H9 (cell line): ENCODE data around the gene PPTC7. TPM values are rescaled to one million over a fixed set of nuclear protein-coding genes. Genes with fewer than 3 reads are reported as not detected.
"Not testable (repeated sequence)": the region's sequence is repeated elsewhere in the genome, so short reads cannot be mapped to it uniquely, and the experiment has no call there.

Experiments used
- DNase-seq: peaks from one replicate; pipeline ENCODE4 v3.0.0-alpha.2; 2017
- H2AFZ ChIP-seq: one replicate; pipeline ENCODE4 v1.6.1; 2013; ENCODE audit warnings: mild to moderate bottlenecking, low read length, control low read depth, moderate library complexity
- H2AK5ac ChIP-seq: 2 replicates; pipeline ENCODE4 v1.6.1; 2013; ENCODE audit warnings: low read length, control low read depth, mixed read lengths; ENCODE audit not compliant: insufficient read length
- H2BK120ac ChIP-seq: one replicate; pipeline ENCODE4 v1.6.1; 2013; ENCODE audit warnings: low read depth, mild to moderate bottlenecking, low read length, control low read depth, inconsistent platforms; ENCODE audit not compliant: poor library complexity, severe bottlenecking
- H2BK12ac ChIP-seq: 2 replicates; pipeline ENCODE4 v1.6.1; 2013; ENCODE audit warnings: low read length, control low read depth, mixed read lengths, low read depth; ENCODE audit not compliant: insufficient read length
- H2BK15ac ChIP-seq: 2 replicates; pipeline ENCODE4 v1.6.1; 2013; ENCODE audit warnings: low read depth, low read length, control low read depth
- H2BK20ac ChIP-seq: one replicate; pipeline ENCODE4 v1.6.1; 2013; ENCODE audit warnings: low read depth, mild to moderate bottlenecking, low read length, control low read depth, inconsistent platforms; ENCODE audit not compliant: poor library complexity, severe bottlenecking
- H2BK5ac ChIP-seq: 2 replicates; pipeline ENCODE4 v1.6.1; 2013; ENCODE audit warnings: low read length, control low read depth, mixed read lengths; ENCODE audit not compliant: insufficient read length
- H3K14ac ChIP-seq: 2 replicates; pipeline ENCODE4 v1.6.1; 2013; ENCODE audit warnings: low read length, control low read depth; ENCODE audit not compliant: insufficient read depth
- H3K18ac ChIP-seq: 2 replicates; pipeline ENCODE4 v1.6.1; 2013; ENCODE audit warnings: low read depth, mild to moderate bottlenecking, mixed read lengths, low read length, control low read depth; ENCODE audit not compliant: insufficient read length
- H3K23ac ChIP-seq: 2 replicates; pipeline ENCODE4 v1.6.1; 2013; ENCODE audit warnings: low read length, control low read depth, mixed read lengths, low read depth; ENCODE audit not compliant: insufficient read length
- H3K23me2 ChIP-seq: 2 replicates; pipeline ENCODE4 v1.6.1; 2013; ENCODE audit warnings: low read depth, mild to moderate bottlenecking, mixed read lengths, low read length, control low read depth; ENCODE audit not compliant: insufficient read length, poor library complexity, severe bottlenecking
- H3K27ac ChIP-seq: 2 replicates; pipeline ENCODE4 v1.5.1; 2013; ENCODE audit warnings: low read length, control low read depth, mixed read lengths, low read depth; ENCODE audit not compliant: insufficient read length
- H3K27me3 ChIP-seq: 2 replicates; pipeline ENCODE4 v1.6.1; 2013; ENCODE audit warnings: low read length, control low read depth, inconsistent platforms; ENCODE audit not compliant: insufficient read depth
- H3K4ac ChIP-seq: 2 replicates; pipeline ENCODE4 v1.6.1; 2013; ENCODE audit warnings: low read depth, mild to moderate bottlenecking, control low read depth, inconsistent platforms, low read length, moderate library complexity
- H3K4me1 ChIP-seq: 2 replicates; pipeline ENCODE4 v1.6.1; 2013; ENCODE audit warnings: low read length, control low read depth, inconsistent platforms; ENCODE audit not compliant: insufficient read depth
- H3K4me2 ChIP-seq: 2 replicates; pipeline ENCODE4 v1.6.1; 2013; ENCODE audit warnings: low read length, control low read depth, mixed read lengths; ENCODE audit not compliant: insufficient read length, insufficient read depth
- H3K56ac ChIP-seq: 2 replicates; pipeline ENCODE4 v1.6.1; 2013; ENCODE audit warnings: low read depth, mild to moderate bottlenecking, mixed read lengths, low read length, control low read depth; ENCODE audit not compliant: insufficient read length
- H3K79me1 ChIP-seq: 2 replicates; pipeline ENCODE4 v1.6.1; 2013; ENCODE audit warnings: low read depth, mild to moderate bottlenecking, moderate library complexity, low read length, control low read depth, inconsistent platforms; ENCODE audit not compliant: insufficient read depth, poor library complexity, severe bottlenecking
- H3K79me2 ChIP-seq: 2 replicates; pipeline ENCODE4 v1.6.1; 2013; ENCODE audit warnings: low read length, control low read depth, inconsistent platforms; ENCODE audit not compliant: insufficient read depth
- H3K9ac ChIP-seq: 2 replicates; pipeline ENCODE4 v1.6.1; 2013; ENCODE audit warnings: low read length, control low read depth, mixed read lengths; ENCODE audit not compliant: insufficient read length; ENCODE audit errors: extremely low read depth
- H3K9me3 ChIP-seq: one replicate; pipeline ENCODE4 v1.6.1; 2013; ENCODE audit warnings: low read depth, low read length, inconsistent platforms; ENCODE audit not compliant: control insufficient read depth
- H3T11ph ChIP-seq: one replicate; pipeline ENCODE4 v1.6.1; 2013; ENCODE audit warnings: mild to moderate bottlenecking, low read length, control low read depth, inconsistent platforms
- H4K20me1 ChIP-seq: one replicate; pipeline ENCODE4 v1.6.1; 2013; ENCODE audit not compliant: control insufficient read depth, insufficient read length, insufficient read depth
- H4K5ac ChIP-seq: 2 replicates; pipeline ENCODE4 v1.6.1; 2013; ENCODE audit warnings: low read depth, mild to moderate bottlenecking, mixed read lengths, low read length, control low read depth; ENCODE audit not compliant: insufficient read length
- H4K8ac ChIP-seq: replicated peaks from 2 replicates; pipeline ENCODE4 v1.6.1; 2013; ENCODE audit warnings: low read length, control low read depth, mixed read lengths, low read depth; ENCODE audit not compliant: insufficient read length
- H4K91ac ChIP-seq: 2 replicates; pipeline ENCODE4 v1.6.1; 2013; ENCODE audit warnings: low read depth, mild to moderate bottlenecking, moderate library complexity, mixed read lengths, low read length, control low read depth; ENCODE audit not compliant: insufficient read length
- H3K27ac Mint-ChIP-seq, 3 experiments: 2 replicates in 2 of 3; 3 replicates in 1 of 3; pipeline ENCODE4 v1.8.0; 2020 to 2021; ENCODE audit warnings: mixed read lengths in 3 of 3, mild to moderate bottlenecking in 1 of 3, moderate library complexity in 1 of 3
- H3K27me3 Mint-ChIP-seq: 2 replicates; pipeline ENCODE4 v1.8.0; 2021; ENCODE audit warnings: low read depth, mild to moderate bottlenecking, moderate library complexity, mixed read lengths
- H3K36me3 Mint-ChIP-seq, 3 experiments: 2 replicates in 2 of 3; 3 replicates in 1 of 3; pipeline ENCODE4 v1.8.0; 2020 to 2021; ENCODE audit warnings: low read depth in 3 of 3, mixed read lengths in 3 of 3; ENCODE audit not compliant: insufficient read depth in 1 of 3
- H3K4me1 Mint-ChIP-seq, 2 experiments: 2 replicates each; pipeline ENCODE4 v1.8.0; 2020; ENCODE audit warnings: mixed read lengths in 2 of 2
- H3K4me3 Mint-ChIP-seq, 2 experiments: 2 replicates in 1 of 2; 3 replicates in 1 of 2; pipeline ENCODE4 v1.8.0; 2020 to 2021; ENCODE audit warnings: mild to moderate bottlenecking in 2 of 2, mixed read lengths in 2 of 2, moderate library complexity in 1 of 2
- H3K9me3 Mint-ChIP-seq, 2 experiments: 2 replicates in 1 of 2; 3 replicates in 1 of 2; pipeline ENCODE4 v1.8.0; 2020; ENCODE audit warnings: mild to moderate bottlenecking in 2 of 2, mixed read lengths in 2 of 2, moderate library complexity in 1 of 2
- WGBS: extraction: QIAGEN DNeasy Blood & Tissue Kit; methylation state at CpG from one replicate; pipeline ENCODE4 v1.1.7; 2013; ENCODE audit warnings: missing lambda C conversion rate, low lambda C conversion rate, mixed read lengths; ENCODE audit not compliant: insufficient read length; ENCODE audit errors: extremely low coverage; 5-methylcytosine and 5-hydroxymethylcytosine counted together
- total RNA-seq: library from RNA; stranded (reverse); gene quantifications from 2 replicates; pipeline ENCODE4 v1.2.1, GENCODE V29; 2021
- TF ChIP-seq, protein P1 (sequence below): fragments of 200-600 bp; sonication (generic); conservative IDR thresholded peaks from 3 replicates; pipeline ENCODE4 v1.8.0; 2021; ENCODE audit warnings: antibody characterized with exemption, mild to moderate bottlenecking

Gene PPTC7
- total RNA-seq, 1 experiment from 2014 or later: 15.8 TPM

DNA sequence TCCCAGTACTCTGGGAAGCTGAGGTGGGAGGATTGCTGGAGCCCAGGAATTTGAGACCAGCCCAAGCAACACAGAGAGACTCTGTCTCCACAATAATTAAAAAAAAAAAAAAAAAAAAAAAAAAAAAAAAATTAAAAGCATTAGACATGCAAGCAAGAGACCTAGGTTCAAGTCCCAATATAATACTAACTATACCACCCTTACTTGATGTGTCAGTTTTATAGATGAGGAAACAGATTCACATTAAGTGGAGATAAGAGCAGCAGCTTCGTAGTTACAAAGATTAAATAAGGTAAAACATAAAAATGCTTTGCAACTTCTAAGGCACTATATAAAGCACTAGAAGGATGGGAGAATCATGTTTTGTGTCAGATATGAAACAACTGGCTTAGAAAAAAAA is 9.1 kb downstream of the PPTC7 start:
- Histone ChIP-seq H3K23me2 (no peaks in the 10 kb centered on the region), H2BK5ac (no peak overlapping the region), H3T11ph (no peak overlapping the region), H3K27ac (no peak overlapping the region), H4K5ac (no peak overlapping the region), H3K79me2 (peaks cover 13% of the 10 kb centered on the region; the same call in 1 of the 2 replicates), H4K91ac (no peak overlapping the region), H3K9me3 (peaks cover 6% of the 10 kb centered on the region), H3K9ac (no peak overlapping the region), H2BK12ac (no peak overlapping the region), H2AK5ac (no peak overlapping the region), H3K4ac (no peak overlapping the region), H2BK20ac (no peak overlapping the region), H3K14ac (no peak overlapping the region), H2BK120ac (no peak overlapping the region), H3K18ac (no peak overlapping the region), H4K20me1 (peaks cover 2% of the 10 kb centered on the region), H3K56ac (no peak overlapping the region), H3K27me3 (no peaks in the 10 kb centered on the region), H3K79me1 (peaks cover 3% of the 10 kb centered on the region), H4K8ac (no peak overlapping the region), H3K23ac (no peak overlapping the region), H3K4me1 (peaks cover 3% of the 10 kb centered on the region; the same call in 1 of the 2 replicates), H3K4me2 (no peak overlapping the region), H2BK15ac (no peak overlapping the region), H2AFZ (no peak overlapping the region)
- Mint-ChIP-seq H3K27me3 (no peaks in the 10 kb centered on the region), H3K4me1 (peaks cover 2 to 4% of the 10 kb centered on the region in 2 experiments), H3K36me3 (peaks cover 20 to 27% (median 26%) of the 10 kb centered on the region in 3 experiments), H3K27ac (no peak overlapping the region), H3K4me3 (no peak overlapping the region), H3K9me3 (peaks cover 30 to 32% of the 10 kb centered on the region in 2 experiments)
- WGBS: no CpG with 5 or more reads among the region's 1 CpG
- DNase-seq: no peak
- TF ChIP-seq, protein P1, sequence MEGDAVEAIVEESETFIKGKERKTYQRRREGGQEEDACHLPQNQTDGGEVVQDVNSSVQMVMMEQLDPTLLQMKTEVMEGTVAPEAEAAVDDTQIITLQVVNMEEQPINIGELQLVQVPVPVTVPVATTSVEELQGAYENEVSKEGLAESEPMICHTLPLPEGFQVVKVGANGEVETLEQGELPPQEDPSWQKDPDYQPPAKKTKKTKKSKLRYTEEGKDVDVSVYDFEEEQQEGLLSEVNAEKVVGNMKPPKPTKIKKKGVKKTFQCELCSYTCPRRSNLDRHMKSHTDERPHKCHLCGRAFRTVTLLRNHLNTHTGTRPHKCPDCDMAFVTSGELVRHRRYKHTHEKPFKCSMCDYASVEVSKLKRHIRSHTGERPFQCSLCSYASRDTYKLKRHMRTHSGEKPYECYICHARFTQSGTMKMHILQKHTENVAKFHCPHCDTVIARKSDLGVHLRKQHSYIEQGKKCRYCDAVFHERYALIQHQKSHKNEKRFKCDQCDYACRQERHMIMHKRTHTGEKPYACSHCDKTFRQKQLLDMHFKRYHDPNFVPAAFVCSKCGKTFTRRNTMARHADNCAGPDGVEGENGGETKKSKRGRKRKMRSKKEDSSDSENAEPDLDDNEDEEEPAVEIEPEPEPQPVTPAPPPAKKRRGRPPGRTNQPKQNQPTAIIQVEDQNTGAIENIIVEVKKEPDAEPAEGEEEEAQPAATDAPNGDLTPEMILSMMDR: no peak

DNA sequence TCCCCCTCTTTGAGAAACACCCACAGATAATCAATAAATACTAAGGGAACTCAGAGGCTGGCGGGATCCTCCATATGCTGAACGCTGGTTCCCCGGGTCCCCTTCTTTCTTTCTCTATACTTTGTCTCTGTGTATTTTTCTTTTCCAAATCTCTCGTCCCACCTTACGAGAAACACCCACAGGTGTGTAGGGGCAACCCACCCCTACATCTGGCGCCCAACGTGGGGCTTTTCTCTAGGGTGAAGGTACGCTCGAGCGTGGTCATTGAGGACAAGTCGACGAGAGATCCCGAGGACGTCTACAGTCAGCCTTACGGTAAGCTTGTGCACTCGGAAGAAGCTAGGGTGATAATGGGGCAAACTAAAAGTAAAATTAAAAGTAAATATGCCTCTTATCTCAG is 12.3 kb downstream of the PPTC7 start:
- H3K9ac ChIP-seq, H4K91ac ChIP-seq, H4K20me1 ChIP-seq, H2AK5ac ChIP-seq, H3K18ac ChIP-seq, H3K27me3 Mint-ChIP-seq, H2BK20ac ChIP-seq, H3T11ph ChIP-seq, H3K79me1 ChIP-seq, H3K27ac ChIP-seq, H3K23ac ChIP-seq, H4K5ac ChIP-seq, H2BK120ac ChIP-seq, H4K8ac ChIP-seq, H3K4me1 ChIP-seq, H3K4me2 ChIP-seq, H2AFZ ChIP-seq, H2BK5ac ChIP-seq, H2BK12ac ChIP-seq, H3K27ac Mint-ChIP-seq, DNase-seq, H3K79me2 ChIP-seq, H3K14ac ChIP-seq, H3K27me3 ChIP-seq, H3K4me3 Mint-ChIP-seq, H3K4ac ChIP-seq, H3K56ac ChIP-seq, H3K9me3 ChIP-seq, H3K23me2 ChIP-seq, H2BK15ac ChIP-seq: not testable (repeated sequence)
- Mint-ChIP-seq H3K4me1 (peaks cover 4 to 11% of the 10 kb centered on the region in 2 experiments), H3K9me3 (peaks cover 31 to 37% of the 10 kb centered on the region in 2 experiments), H3K36me3 (peaks cover 20 to 28% (median 25%) of the 10 kb centered on the region in 3 experiments)
- WGBS: no CpG with 5 or more reads among the region's 16 CpGs
